Activated T-cell treated with anti-CD3 and anti-CD28 coated beads, Interleukin-2, amount 50 U/mL, for 4 hours (primary cell): Measurements from ENCODE around the gene TRPM2. TPM values are rescaled to one million over a fixed set of nuclear protein-coding genes. Genes with fewer than 3 reads are reported as not detected.

Experiments used
- ATAC-seq, 2 donors: fragments of 200-7000 bp; cut with Tn5 transposase; one replicate each; pipeline ENCODE4 v1.10.0; 2021
- DNase-seq: peaks from one replicate; pipeline ENCODE4 v3.0.0-alpha.2; 2020
- H3K27me3 Mint-ChIP-seq: one replicate; pipeline ENCODE4 v1.8.0; 2021; ENCODE audit warnings: low read depth, mixed read lengths
- H3K36me3 Mint-ChIP-seq: one replicate; pipeline ENCODE4 v1.8.0; 2022; ENCODE audit warnings: mixed read lengths; ENCODE audit not compliant: insufficient read depth
- H3K4me1 Mint-ChIP-seq: one replicate; pipeline ENCODE4 v1.8.0; 2021; ENCODE audit warnings: low read depth, mixed read lengths
- H3K4me3 Mint-ChIP-seq: one replicate; pipeline ENCODE4 v1.8.0; 2021; ENCODE audit warnings: mild to moderate bottlenecking, moderate library complexity, mixed read lengths
- H3K9me3 Mint-ChIP-seq: one replicate; pipeline ENCODE4 v1.8.0; 2021; ENCODE audit warnings: mixed read lengths
- total RNA-seq, 3 donors: library from RNA; stranded (reverse); gene quantifications; one replicate each; pipeline ENCODE4 v1.2.1, GENCODE V29; 2021

The TRPM2 gene
- total RNA-seq, 3 donors from 2014 or later = 0.95 to 21.6 (median 2.5) TPM

- H3K9me3 Mint-ChIP-seq = no peaks in the 10 kb centered on the region
- peaks cover 5% of the 10 kb centered on the region for H3K27me3 Mint-ChIP-seq
- no peak for DNase-seq
- H3K4me1 Mint-ChIP-seq = no peaks in the 10 kb centered on the region
- no peak overlapping the region for H3K4me3 Mint-ChIP-seq
- ATAC-seq = no peak
- no peaks in the 10 kb centered on the region for H3K36me3 Mint-ChIP-seq
These were observed 88.3 kb downstream of the TRPM2 start for GRCh38 chr21:44441581-44442265.

GRCh38 chr21:44442266-44443125 lies 89.1 kb downstream of the TRPM2 start:
- ATAC-seq = no peak
- no peak for DNase-seq
- no peak overlapping the region for H3K4me3 Mint-ChIP-seq
- no peaks in the 10 kb centered on the region for H3K36me3 Mint-ChIP-seq
- peaks cover 9% of the 10 kb centered on the region for H3K27me3 Mint-ChIP-seq
- H3K4me1 Mint-ChIP-seq = no peaks in the 10 kb centered on the region
- no peaks in the 10 kb centered on the region for H3K9me3 Mint-ChIP-seq

GRCh38 chr21:44443291-44443890 lies 90.0 kb downstream of the TRPM2 start:
- H3K4me3 Mint-ChIP-seq = no peak overlapping the region
- DNase-seq = no peak
- no peak for ATAC-seq
- H3K36me3 Mint-ChIP-seq = no peaks in the 10 kb centered on the region
- H3K27me3 Mint-ChIP-seq = peaks cover 10% of the 10 kb centered on the region
- H3K9me3 Mint-ChIP-seq = no peaks in the 10 kb centered on the region
- H3K4me1 Mint-ChIP-seq = no peaks in the 10 kb centered on the region

GRCh38 chr21:44443891-44444285 lies 90.5 kb downstream of the TRPM2 start:
- DNase-seq (no peak), ATAC-seq (no peak)

GRCh38 chr21:44444286-44444931 lies 91.0 kb downstream of the TRPM2 start:
- H3K4me3 Mint-ChIP-seq = no peak overlapping the region
- DNase-seq = no peak
- no peak for ATAC-seq
- no peaks in the 10 kb centered on the region for H3K4me1 Mint-ChIP-seq
- H3K9me3 Mint-ChIP-seq = no peaks in the 10 kb centered on the region
- H3K36me3 Mint-ChIP-seq = no peaks in the 10 kb centered on the region
- peaks cover 17% of the 10 kb centered on the region for H3K27me3 Mint-ChIP-seq

More at GRCh38 chr21:44443891-44444285, 90.5 kb downstream of the TRPM2 start:
- Mint-ChIP-seq H3K4me3 (no peak overlapping the region), H3K9me3 (no peaks in the 10 kb centered on the region), H3K27me3 (peaks cover 12% of the 10 kb centered on the region), H3K4me1 (no peaks in the 10 kb centered on the region), H3K36me3 (no peaks in the 10 kb centered on the region)

GRCh38 chr21:44445145-44445812 lies 91.9 kb downstream of the TRPM2 start:
- Mint-ChIP-seq H3K27me3 (peaks cover 17% of the 10 kb centered on the region), H3K4me1 (no peaks in the 10 kb centered on the region), H3K4me3 (no peak overlapping the region), H3K36me3 (no peaks in the 10 kb centered on the region), H3K9me3 (no peaks in the 10 kb centered on the region)
- no peak for ATAC-seq
- DNase-seq = no peak

- H3K9me3 Mint-ChIP-seq = no peaks in the 10 kb centered on the region
- H3K36me3 Mint-ChIP-seq = no peaks in the 10 kb centered on the region
- ATAC-seq = no peak
- peaks cover 19% of the 10 kb centered on the region for H3K27me3 Mint-ChIP-seq
- no peaks in the 10 kb centered on the region for H3K4me1 Mint-ChIP-seq
- no peak for DNase-seq
- no peak overlapping the region for H3K4me3 Mint-ChIP-seq
These were observed 95.3 kb downstream of the TRPM2 start for GRCh38 chr21:44448651-44449131.

GRCh38 chr21:44449473-44450363 lies 96.3 kb downstream of the TRPM2 start:
- Mint-ChIP-seq H3K9me3 (no peaks in the 10 kb centered on the region), H3K4me1 (peaks cover 3% of the 10 kb centered on the region), H3K4me3 (no peak overlapping the region), H3K36me3 (no peaks in the 10 kb centered on the region), H3K27me3 (peaks cover 19% of the 10 kb centered on the region)
- no peak for ATAC-seq
- no peak for DNase-seq

GRCh38 chr21:44450402-44450801 lies 97.0 kb downstream of the TRPM2 start:
- DNase-seq = no peak
- H3K4me1 Mint-ChIP-seq = peaks cover 3% of the 10 kb centered on the region

GRCh38 chr21:44450999-44451398 lies 97.6 kb downstream of the TRPM2 start:
- ATAC-seq (no peak), DNase-seq (no peak)
- Mint-ChIP-seq H3K4me1 (peaks cover 3% of the 10 kb centered on the region), H3K27me3 (peaks cover 19% of the 10 kb centered on the region), H3K9me3 (no peaks in the 10 kb centered on the region), H3K36me3 (no peaks in the 10 kb centered on the region), H3K4me3 (no peak overlapping the region)

More at GRCh38 chr21:44450402-44450801, 97.0 kb downstream of the TRPM2 start:
- Mint-ChIP-seq H3K27me3 (peaks cover 19% of the 10 kb centered on the region), H3K4me3 (no peak overlapping the region), H3K9me3 (no peaks in the 10 kb centered on the region), H3K36me3 (no peaks in the 10 kb centered on the region)
- no peak for ATAC-seq

- DNase-seq = no peak
- no peak for ATAC-seq
- Mint-ChIP-seq H3K36me3 (no peaks in the 10 kb centered on the region), H3K4me3 (no peak overlapping the region), H3K9me3 (no peaks in the 10 kb centered on the region), H3K27me3 (peaks cover 9% of the 10 kb centered on the region), H3K4me1 (peaks cover 3% of the 10 kb centered on the region)
These were observed 99.7 kb downstream of the TRPM2 start for GRCh38 chr21:44453120-44453519.

GRCh38 chr21:44454058-44454457 lies 100.6 kb downstream of the TRPM2 start:
- DNase-seq (no peak), ATAC-seq (no peak)
- H3K4me1 Mint-ChIP-seq = peaks cover 3% of the 10 kb centered on the region
- H3K4me3 Mint-ChIP-seq = peak overlapping the region; percentile 57
- H3K9me3 Mint-ChIP-seq = no peaks in the 10 kb centered on the region
- H3K27me3 Mint-ChIP-seq = peaks cover 5% of the 10 kb centered on the region
- no peaks in the 10 kb centered on the region for H3K36me3 Mint-ChIP-seq
